Stimulated activated CD8-positive, alpha-beta memory T cell treated with anti-CD3 and anti-CD28 coated beads, Interleukin-4, amount 100 ng/mL, for 1 hour (primary cell): ENCODE measurements around the gene MRPS16.
"Not testable (repeated sequence)": the region's sequence is repeated elsewhere in the genome, so short reads cannot be mapped to it uniquely, and the experiment has no call there.

Experiments used
- DNase-seq, 2 donors: peaks; one replicate each; pipeline ENCODE4 v3.0.0-alpha.2; 2020; ENCODE audit warnings: low read depth in 2 of 2, low spot score in 1 of 2

The MRPS16 gene

GRCh38 chr10:73252445-73253224, at the start of gene MRPS16:
MRPS16 (minus strand) TSS chr10:73252644; CDS start chr10:73252482, 162 bp downstream.
- DNase-seq, result peak; percentile 75 to 80

- DNase-seq, result no peak
Measured at GRCh38 chr10:73296946-73297345, 44.5 kb upstream of the MRPS16 start.

GRCh38 chr10:73293461-73293860, 41.0 kb upstream of the MRPS16 start:
- DNase-seq, result no peak

- no peak for DNase-seq
Measured at GRCh38 chr10:73289958-73290357, 37.5 kb upstream of the MRPS16 start.

GRCh38 chr10:73287441-73287840, 35.0 kb upstream of the MRPS16 start:
- DNase-seq, result no peak

- DNase-seq, result no peak
Measured at GRCh38 chr10:73281097-73281496, 28.7 kb upstream of the MRPS16 start.

- no peak for DNase-seq
Measured at GRCh38 chr10:73264423-73264822, 12.0 kb upstream of the MRPS16 start.

GRCh38 chr10:73263693-73264347, 11.4 kb upstream of the MRPS16 start:
- no peak for DNase-seq

GRCh38 chr10:73262880-73263555, 10.6 kb upstream of the MRPS16 start:
- DNase-seq, result no peak

GRCh38 chr10:73262105-73262730, 9.8 kb upstream of the MRPS16 start:
- DNase-seq, result no peak

- no peak for DNase-seq
Measured at GRCh38 chr10:73261362-73261995, 9.0 kb upstream of the MRPS16 start.

GRCh38 chr10:73258612-73259011, 6.2 kb upstream of the MRPS16 start:
- not testable (repeated sequence) for DNase-seq

GRCh38 chr10:73253225-73253555, 746 bp upstream of the MRPS16 start:
- DNase-seq, result no peak

GRCh38 chr10:73251683-73252444, 580 bp downstream of the MRPS16 start:
- no peak for DNase-seq

GRCh38 chr10:73248259-73248724, 4.2 kb downstream of the MRPS16 start:
- no peak for DNase-seq

- no peak for DNase-seq
Measured at GRCh38 chr10:73247509-73248258, 4.8 kb downstream of the MRPS16 start.

GRCh38 chr10:73246646-73247508, 5.6 kb downstream of the MRPS16 start, which contains the start of gene DNAJC9:
DNAJC9 (minus strand) TSS chr10:73247255; CDS start chr10:73247189, 66 bp downstream.
- DNase-seq, result peak; percentile 94 to 95

GRCh38 chr10:73246322-73246645, 6.2 kb downstream of the MRPS16 start:
- no peak for DNase-seq
